Activated CD8-positive, alpha-beta memory T cell treated with anti-CD3 and anti-CD28 coated beads for 4 hours (primary cell): Measurements from ENCODE around the gene TASP1.
A peak's percentile ranks its signal among the peaks of the same experiment; 100 is the strongest.
"Not testable (repeated sequence)": the region's sequence is repeated elsewhere in the genome, so short reads cannot be mapped to it uniquely, and the experiment has no call there.

ENCODE experiments used
- DNase-seq, 2 donors: peaks; one replicate each; pipeline ENCODE4 v3.0.0-alpha.2; 2020; ENCODE audit warnings: low read depth in 2 of 2

Gene TASP1

GRCh38 chr20:13638496-13639149 is at the start of gene TASP1:
TSS of gene TASP1 (minus strand) at chr20:13638932. CDS start at chr20:13630078, 8,854 bp downstream.
- DNase-seq = peak; percentile 93 to 95

- no peak for DNase-seq
These were observed 49.1 kb upstream of the TASP1 start for GRCh38 chr20:13687815-13688214.

- no peak for DNase-seq
These were observed 46.9 kb upstream of the TASP1 start for GRCh38 chr20:13685623-13686022.

- no peak for DNase-seq
These were observed 46.0 kb upstream of the TASP1 start for GRCh38 chr20:13684566-13685222.

- DNase-seq = no peak
These were observed 45.1 kb upstream of the TASP1 start for GRCh38 chr20:13683833-13684232.

- DNase-seq = no peak
These were observed 42.8 kb upstream of the TASP1 start for GRCh38 chr20:13681248-13682125.

GRCh38 chr20:13678944-13679343 is 40.2 kb upstream of the TASP1 start:
- no peak for DNase-seq

- DNase-seq = no peak
These were observed 38.5 kb upstream of the TASP1 start for GRCh38 chr20:13677241-13677640.

GRCh38 chr20:13676682-13677081 is 38.0 kb upstream of the TASP1 start:
- DNase-seq = no peak

- DNase-seq = no peak
These were observed 34.0 kb upstream of the TASP1 start for GRCh38 chr20:13672690-13673089.

GRCh38 chr20:13671916-13672378 is 33.2 kb upstream of the TASP1 start:
- DNase-seq = no peak

GRCh38 chr20:13671512-13671911 is 32.8 kb upstream of the TASP1 start:
- no peak for DNase-seq

GRCh38 chr20:13670160-13670559 is 31.4 kb upstream of the TASP1 start:
- DNase-seq = no peak

- DNase-seq = no peak
These were observed 27.1 kb upstream of the TASP1 start for GRCh38 chr20:13665709-13666395.

- no peak for DNase-seq
These were observed 22.4 kb upstream of the TASP1 start for GRCh38 chr20:13661070-13661685.

GRCh38 chr20:13659288-13659687 is 20.6 kb upstream of the TASP1 start:
- no peak for DNase-seq

GRCh38 chr20:13658060-13658459 is 19.3 kb upstream of the TASP1 start:
- DNase-seq = not testable (repeated sequence)

GRCh38 chr20:13656721-13657368 is 18.1 kb upstream of the TASP1 start:
- no peak for DNase-seq

- DNase-seq = no peak
These were observed 15.8 kb upstream of the TASP1 start for GRCh38 chr20:13654463-13655023.

- no peak for DNase-seq
These were observed 11.7 kb upstream of the TASP1 start for GRCh38 chr20:13650474-13650873.
